Thyroid gland (tissue), 4 donors: Measurements from ENCODE around the gene GMPS. TPM values are rescaled to one million over a fixed set of nuclear protein-coding genes. Genes with fewer than 3 reads are reported as not detected.
"Not testable (repeated sequence)": the region's sequence is repeated elsewhere in the genome, so short reads cannot be mapped to it uniquely, and the experiment has no call there.

Experiments used
- DNase-seq, 2 donors: peaks; one replicate each; pipeline ENCODE4 v3.0.0-alpha.2; 2019
- H3K27ac ChIP-seq, 3 donors: fragments of 200-600 bp; sonication (generic); 1 replicate in 2 of 3; 2 replicates in 1 of 3; pipeline ENCODE4 v1.5.1; 2016 to 2019; ENCODE audit warnings: mild to moderate bottlenecking in 1 of 3, moderate library complexity in 1 of 3
- H3K27me3 ChIP-seq: fragments of 200-600 bp; sonication (generic); one replicate; pipeline ENCODE4 v1.5.1; 2019
- H3K36me3 ChIP-seq, 2 donors: fragments of 200-600 bp; sonication (generic); one replicate each; pipeline ENCODE4 v1.5.1; 2016 to 2019
- H3K4me1 ChIP-seq, 2 donors: fragments of 200-600 bp; sonication (generic); one replicate each; pipeline ENCODE4 v1.5.1; 2017 to 2019
- H3K4me3 ChIP-seq, 3 donors: fragments of 200-600 bp; sonication (generic); replicated peaks in 1 of 3; 1 replicate in 2 of 3; 2 replicates in 1 of 3; pipeline ENCODE4 v1.5.1; 2016; ENCODE audit warnings: mild to moderate bottlenecking in 1 of 3
- H3K9me3 ChIP-seq: fragments of 200-600 bp; sonication (generic); one replicate; pipeline ENCODE4 v1.5.1; 2017
- POLR2A ChIP-seq, 2 donors: fragments of 450-650 bp; IDR thresholded peaks; one replicate each; pipeline ENCODE4 v1.6.1; 2017; ENCODE audit warnings: antibody characterized with exemption in 2 of 2, mild to moderate bottlenecking in 2 of 2, moderate library complexity in 1 of 2
- WGBS, 2 donors: methylation state at CpG; one replicate each; pipeline ENCODE4 v1.1.5; 2017; 5-methylcytosine and 5-hydroxymethylcytosine counted together
- intact Hi-C: fragments of 100-400 bp; cut with DNase I; formaldehyde crosslinking; loops from one replicate; pipeline ENCODE4 v1.15.1; 2023
- total RNA-seq, 4 donors: library from RNA; depleted of rRNA; stranded (reverse); fragments of >200 nt; gene quantifications; one replicate each; pipeline ENCODE4 v1.2.3, GENCODE V29; 2016
- TF ChIP-seq, protein P1 (sequence below), 6 experiments: fragments of 200-600 bp in 3 of 6; fragments of 450-650 bp in 3 of 6; sonication (generic) in 3 of 6; IDR thresholded peaks; one replicate each; pipeline ENCODE4 v1.5.1; 2016 to 2019; ENCODE audit warnings: antibody characterized with exemption in 6 of 6, mild to moderate bottlenecking in 2 of 6, inconsistent platforms in 1 of 6, moderate library complexity in 1 of 6

GMPS gene
- total RNA-seq, 4 donors from 2014 or later = 31.5 to 40.5 (median 37.1) TPM

DNA sequence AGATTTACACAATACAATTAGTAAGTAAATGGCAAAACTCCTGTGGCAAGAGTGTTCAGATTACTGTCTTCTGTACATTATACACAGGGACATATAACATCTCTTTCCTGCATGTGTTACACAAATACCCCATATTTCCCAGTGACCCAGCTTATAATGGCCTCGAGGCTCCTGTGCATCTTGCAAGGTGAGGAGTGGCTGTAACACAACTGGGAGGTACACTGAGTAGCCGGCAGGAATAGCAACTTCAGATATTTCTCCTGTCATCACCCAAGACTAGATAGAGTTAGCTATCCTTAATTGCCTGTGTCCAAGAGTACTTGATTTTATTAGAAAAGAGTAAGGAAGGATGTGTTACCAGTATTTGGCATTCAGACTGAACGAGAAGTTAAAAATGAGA, 5.6 kb downstream of the GMPS start:
- Histone ChIP-seq H3K9me3 (no peaks in the 10 kb centered on the region), H3K36me3 (no peaks in the 10 kb centered on the region), H3K27me3 (no peaks in the 10 kb centered on the region), H3K4me1 (peaks cover 10 to 12% of the 10 kb centered on the region in 2 donors), H3K27ac (no peak overlapping the region), H3K4me3 (no peak overlapping the region)
- TF ChIP-seq POLR2A (IDR thresholded peaks at IDR 0.05) = no peak
- TF ChIP-seq, protein P1, sequence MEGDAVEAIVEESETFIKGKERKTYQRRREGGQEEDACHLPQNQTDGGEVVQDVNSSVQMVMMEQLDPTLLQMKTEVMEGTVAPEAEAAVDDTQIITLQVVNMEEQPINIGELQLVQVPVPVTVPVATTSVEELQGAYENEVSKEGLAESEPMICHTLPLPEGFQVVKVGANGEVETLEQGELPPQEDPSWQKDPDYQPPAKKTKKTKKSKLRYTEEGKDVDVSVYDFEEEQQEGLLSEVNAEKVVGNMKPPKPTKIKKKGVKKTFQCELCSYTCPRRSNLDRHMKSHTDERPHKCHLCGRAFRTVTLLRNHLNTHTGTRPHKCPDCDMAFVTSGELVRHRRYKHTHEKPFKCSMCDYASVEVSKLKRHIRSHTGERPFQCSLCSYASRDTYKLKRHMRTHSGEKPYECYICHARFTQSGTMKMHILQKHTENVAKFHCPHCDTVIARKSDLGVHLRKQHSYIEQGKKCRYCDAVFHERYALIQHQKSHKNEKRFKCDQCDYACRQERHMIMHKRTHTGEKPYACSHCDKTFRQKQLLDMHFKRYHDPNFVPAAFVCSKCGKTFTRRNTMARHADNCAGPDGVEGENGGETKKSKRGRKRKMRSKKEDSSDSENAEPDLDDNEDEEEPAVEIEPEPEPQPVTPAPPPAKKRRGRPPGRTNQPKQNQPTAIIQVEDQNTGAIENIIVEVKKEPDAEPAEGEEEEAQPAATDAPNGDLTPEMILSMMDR (IDR thresholded peaks at IDR 0.05) = no peak
- WGBS, 2 donors = 59 to 65% methylated on average over 3 of the region's 3 CpGs
- intact Hi-C loops = loop anchor here (10.0 kb wide), 1 partner anchor 71 kb away; the partner anchor contains the start of gene C3orf33
- DNase-seq = no peak

DNA sequence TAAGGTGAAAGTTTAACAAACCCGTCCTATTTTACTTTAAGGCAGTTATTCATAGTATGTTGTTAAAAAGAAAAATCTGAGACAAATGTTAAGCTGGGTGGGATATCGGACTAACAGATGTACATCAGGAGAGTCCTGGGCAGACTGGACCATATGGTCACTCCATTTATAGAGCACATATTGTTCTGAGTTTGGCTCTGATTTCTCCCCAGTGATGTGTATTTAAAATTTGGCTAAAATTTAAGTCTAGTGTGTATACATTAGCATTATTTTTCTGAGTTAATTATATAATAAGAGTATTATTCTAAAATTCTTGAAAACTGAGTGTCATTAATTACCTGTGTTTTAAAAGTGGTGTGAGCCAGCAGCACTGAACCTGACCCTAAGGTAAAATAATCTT, 6.1 kb downstream of the GMPS start:
- Histone ChIP-seq H3K36me3 (no peaks in the 10 kb centered on the region), H3K27me3 (no peaks in the 10 kb centered on the region), H3K4me1 (peaks cover 11 to 13% of the 10 kb centered on the region in 2 donors), H3K4me3 (no peak overlapping the region), H3K9me3 (no peaks in the 10 kb centered on the region), H3K27ac (no peak overlapping the region)
- 88 to 90% methylated on average over 2 of the region's 2 CpGs for WGBS, 2 donors
- no peak for DNase-seq
- intact Hi-C loops = loop anchor here (10.0 kb wide), 1 partner anchor 72 kb away; the partner anchor contains the start of gene C3orf33
- TF ChIP-seq POLR2A (IDR thresholded peaks at IDR 0.05) = no peak
- TF ChIP-seq, protein P1 (IDR thresholded peaks at IDR 0.05) = no peak

DNA sequence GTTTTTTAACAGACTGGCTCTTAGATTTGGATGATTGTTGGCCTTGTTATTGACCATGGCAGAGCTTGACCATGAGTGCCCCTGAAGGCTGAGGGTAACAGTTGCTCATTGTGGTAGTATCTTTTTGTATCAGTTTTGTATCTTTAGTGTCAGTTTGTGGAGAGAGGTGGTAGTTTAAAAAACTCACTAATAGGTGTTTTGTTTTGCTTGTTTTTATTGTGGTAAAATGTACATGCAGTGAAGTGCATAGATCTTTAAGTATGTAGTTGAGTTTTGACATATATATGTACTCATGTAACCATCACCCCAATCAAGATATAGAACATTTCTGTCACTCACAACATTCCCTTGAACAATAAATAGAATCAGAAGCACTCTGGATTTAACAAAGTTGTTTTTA, 9.8 kb downstream of the GMPS start:
- peaks cover 3 to 5% of the 10 kb centered on the region in 2 donors for H3K4me1 ChIP-seq
- no peaks in the 10 kb centered on the region for H3K9me3 ChIP-seq
- no peaks in the 10 kb centered on the region for H3K27me3 ChIP-seq
- H3K4me3 ChIP-seq = no peak overlapping the region
- no peak overlapping the region for H3K27ac ChIP-seq
- intact Hi-C loops = no loop called here
- no peak for DNase-seq
- TF ChIP-seq POLR2A (IDR thresholded peaks at IDR 0.05) = no peak
- TF ChIP-seq, protein P1 (IDR thresholded peaks at IDR 0.05) = no peak
- no peaks in the 10 kb centered on the region for H3K36me3 ChIP-seq

DNA sequence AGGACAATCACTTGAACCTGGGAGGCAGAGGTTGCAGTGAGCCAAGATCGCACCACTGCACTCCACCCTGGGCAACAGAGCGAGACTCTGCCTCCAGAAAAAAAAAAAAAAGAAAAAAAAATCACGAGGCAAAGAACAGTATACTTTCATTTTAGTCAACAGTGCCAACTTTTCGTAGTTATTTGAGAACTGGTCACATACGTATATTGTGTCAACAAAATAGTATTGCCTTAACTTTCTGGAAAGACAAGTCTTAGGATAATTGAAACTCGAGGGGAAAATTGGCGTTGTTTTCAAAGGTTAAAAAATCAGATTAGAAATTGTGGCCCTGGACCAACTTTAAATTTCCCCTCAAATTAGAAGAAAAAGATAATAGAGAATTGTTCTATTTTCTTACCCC, 13.8 kb downstream of the GMPS start:
- Histone ChIP-seq H3K4me3 (no peak overlapping the region), H3K27me3 (no peaks in the 10 kb centered on the region), H3K4me1 (peaks cover 3 to 5% of the 10 kb centered on the region in 2 donors), H3K9me3 (no peaks in the 10 kb centered on the region), H3K36me3 (no peaks in the 10 kb centered on the region), H3K27ac (no peak overlapping the region)
- intact Hi-C loops = no loop called here
- WGBS, 2 donors = 80 to 81% methylated on average over 7 of the region's 7 CpGs
- DNase-seq = no peak
- no peak for TF ChIP-seq POLR2A (IDR thresholded peaks at IDR 0.05)
- TF ChIP-seq, protein P1 (IDR thresholded peaks at IDR 0.05) = no peak

DNA sequence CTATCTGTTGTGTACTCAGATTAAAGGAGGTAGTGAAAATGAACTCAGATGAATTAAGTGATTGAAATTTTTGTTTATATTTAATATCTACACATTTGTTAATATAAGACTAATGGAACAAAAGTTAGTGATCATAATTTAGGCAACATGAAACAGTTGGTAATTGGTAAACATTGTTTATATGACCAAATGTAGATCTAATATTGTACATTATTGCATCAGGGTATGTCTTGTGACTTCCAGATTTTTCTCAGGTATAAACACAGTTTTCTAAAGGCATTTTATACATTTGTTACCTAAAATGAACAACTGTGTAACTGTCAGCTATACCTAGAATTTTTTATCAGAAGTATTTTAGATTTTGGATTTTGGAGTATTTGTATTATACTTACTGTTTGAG, 14.8 kb downstream of the GMPS start:
- Histone ChIP-seq H3K4me1 (peaks cover 8 to 10% of the 10 kb centered on the region in 2 donors), H3K9me3 (no peaks in the 10 kb centered on the region), H3K27me3 (no peaks in the 10 kb centered on the region), H3K27ac (no peak overlapping the region), H3K4me3 (no peak overlapping the region), H3K36me3 (no peaks in the 10 kb centered on the region)
- TF ChIP-seq, protein P1 (IDR thresholded peaks at IDR 0.05) = no peak
- TF ChIP-seq POLR2A (IDR thresholded peaks at IDR 0.05) = no peak
- intact Hi-C loops = no loop called here
- DNase-seq = no peak

DNA sequence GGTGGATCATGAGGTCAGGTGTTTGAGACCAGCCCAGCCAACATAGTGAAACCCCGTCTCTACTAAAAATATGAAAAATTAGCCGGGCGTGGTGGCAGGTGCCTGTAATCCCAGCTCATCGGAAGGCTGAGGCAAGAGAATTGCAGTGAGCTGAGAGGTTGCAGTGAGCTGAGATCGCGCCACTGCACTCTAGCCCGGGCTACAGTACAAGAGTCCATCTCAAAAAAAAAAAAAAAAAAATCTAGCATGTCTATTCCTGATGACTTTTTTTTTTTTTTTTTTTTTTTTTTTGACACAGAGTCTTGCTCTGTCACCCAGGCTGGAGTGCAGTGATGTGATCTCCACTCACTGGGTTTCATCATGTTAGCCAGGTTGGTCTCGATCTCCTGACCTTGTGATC, 15.9 kb downstream of the GMPS start:
- intact Hi-C loops, H3K27me3 ChIP-seq, H3K27ac ChIP-seq, H3K9me3 ChIP-seq, DNase-seq, H3K36me3 ChIP-seq, H3K4me3 ChIP-seq: not testable (repeated sequence)
- WGBS, 2 donors = 95% methylated on average over 8 of the region's 8 CpGs
- peaks cover 15 to 16% of the 10 kb centered on the region in 2 donors for H3K4me1 ChIP-seq
